LNCAP (cell line): Measurements from ENCODE around the gene CYP17A1.

ENCODE experiments used
- CTCF ChIP-seq: fragments of 450-650 bp; IDR thresholded peaks from 2 replicates; pipeline ENCODE4 v1.5.1; 2017; ENCODE audit warnings: mild to moderate bottlenecking

The CYP17A1 gene

GRCh38 chr10:102795453-102796406 lies 41.5 kb downstream of the CYP17A1 start:
- TF ChIP-seq CTCF, result no peak

- no peak for TF ChIP-seq CTCF
Observed at GRCh38 chr10:102791754-102792395, 45.3 kb downstream of the CYP17A1 start.

GRCh38 chr10:102785818-102786217 lies 51.4 kb downstream of the CYP17A1 start:
- TF ChIP-seq CTCF, result no peak

- no peak for TF ChIP-seq CTCF
Observed at GRCh38 chr10:102783568-102783967, 53.6 kb downstream of the CYP17A1 start.

GRCh38 chr10:102782673-102783551 lies 54.3 kb downstream of the CYP17A1 start:
- no peak for TF ChIP-seq CTCF

GRCh38 chr10:102781921-102782557 lies 55.2 kb downstream of the CYP17A1 start:
- TF ChIP-seq CTCF, result no peak
